ENCODE measurements around the gene RECQL.

- no peak for TF ChIP-seq POLR2AphosphoS5 (IDR thresholded peaks at IDR 0.05; ENCODE audit: low read depth, low read length)
- no peak for TF ChIP-seq CTCF (IDR thresholded peaks at IDR 0.05)
- TF ChIP-seq, protein P1, sequence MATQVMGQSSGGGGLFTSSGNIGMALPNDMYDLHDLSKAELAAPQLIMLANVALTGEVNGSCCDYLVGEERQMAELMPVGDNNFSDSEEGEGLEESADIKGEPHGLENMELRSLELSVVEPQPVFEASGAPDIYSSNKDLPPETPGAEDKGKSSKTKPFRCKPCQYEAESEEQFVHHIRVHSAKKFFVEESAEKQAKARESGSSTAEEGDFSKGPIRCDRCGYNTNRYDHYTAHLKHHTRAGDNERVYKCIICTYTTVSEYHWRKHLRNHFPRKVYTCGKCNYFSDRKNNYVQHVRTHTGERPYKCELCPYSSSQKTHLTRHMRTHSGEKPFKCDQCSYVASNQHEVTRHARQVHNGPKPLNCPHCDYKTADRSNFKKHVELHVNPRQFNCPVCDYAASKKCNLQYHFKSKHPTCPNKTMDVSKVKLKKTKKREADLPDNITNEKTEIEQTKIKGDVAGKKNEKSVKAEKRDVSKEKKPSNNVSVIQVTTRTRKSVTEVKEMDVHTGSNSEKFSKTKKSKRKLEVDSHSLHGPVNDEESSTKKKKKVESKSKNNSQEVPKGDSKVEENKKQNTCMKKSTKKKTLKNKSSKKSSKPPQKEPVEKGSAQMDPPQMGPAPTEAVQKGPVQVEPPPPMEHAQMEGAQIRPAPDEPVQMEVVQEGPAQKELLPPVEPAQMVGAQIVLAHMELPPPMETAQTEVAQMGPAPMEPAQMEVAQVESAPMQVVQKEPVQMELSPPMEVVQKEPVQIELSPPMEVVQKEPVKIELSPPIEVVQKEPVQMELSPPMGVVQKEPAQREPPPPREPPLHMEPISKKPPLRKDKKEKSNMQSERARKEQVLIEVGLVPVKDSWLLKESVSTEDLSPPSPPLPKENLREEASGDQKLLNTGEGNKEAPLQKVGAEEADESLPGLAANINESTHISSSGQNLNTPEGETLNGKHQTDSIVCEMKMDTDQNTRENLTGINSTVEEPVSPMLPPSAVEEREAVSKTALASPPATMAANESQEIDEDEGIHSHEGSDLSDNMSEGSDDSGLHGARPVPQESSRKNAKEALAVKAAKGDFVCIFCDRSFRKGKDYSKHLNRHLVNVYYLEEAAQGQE (IDR thresholded peaks at IDR 0.05; ENCODE audit: insufficient read depth in 1 of 2, low read depth in 2 of 2, low read length in 1 of 2): no peak
- no peak for TF ChIP-seq SIN3A (IDR thresholded peaks at IDR 0.05; ENCODE audit: borderline replicate concordance, insufficient read depth, low read depth, low read length)
- no peak for TF ChIP-seq TCF7L2 (IDR thresholded peaks at IDR 0.05; ENCODE audit: low read depth, low read length)
Observed at GRCh38 chr12:21521541-21521940, 20.1 kb upstream of the RECQL start.
